Brain microvascular endothelial cell (primary cell): ENCODE data around the gene LCN10.
"Not testable (repeated sequence)": the region's sequence is repeated elsewhere in the genome, so short reads cannot be mapped to it uniquely, and the experiment has no call there.

ENCODE experiments used
- DNase-seq: peaks from one replicate; pipeline ENCODE4 v3.0.0-alpha.2; 2020
- H3K27ac ChIP-seq: fragments of 250-450 bp; sonication (Bioruptor Pico); 2 replicates; pipeline ENCODE4 v1.5.1; 2020; ENCODE audit warnings: mild to moderate bottlenecking, moderate library complexity
- H3K27me3 ChIP-seq: fragments of 250-450 bp; sonication (Bioruptor Pico); replicated peaks from 2 replicates; pipeline ENCODE4 v1.5.1; 2020; ENCODE audit warnings: mild to moderate bottlenecking
- H3K36me3 ChIP-seq: fragments of 250-450 bp; sonication (Bioruptor Pico); replicated peaks from 2 replicates; pipeline ENCODE4 v1.5.1; 2020; ENCODE audit warnings: mild to moderate bottlenecking
- H3K4me3 ChIP-seq: 2 replicates; pipeline ENCODE4 v1.5.1; 2011; ENCODE audit warnings: low read depth, mild to moderate bottlenecking, control low read depth, low read length, moderate library complexity
- in situ Hi-C: cut with HindIII; loops from 2 replicates; pipeline ENCODE4 v1.10.0; 2017; ENCODE audit warnings: low sequenced_read_pairs, low pct_ligation_motif_present
- TF ChIP-seq, protein P1 (sequence below): IDR thresholded peaks from 2 replicates; pipeline ENCODE4 v1.5.1; 2011; ENCODE audit warnings: low read depth, mild to moderate bottlenecking, moderate library complexity, low read length, control low read depth, inconsistent platforms; ENCODE audit errors: missing control alignments

LCN10 gene

DNA sequence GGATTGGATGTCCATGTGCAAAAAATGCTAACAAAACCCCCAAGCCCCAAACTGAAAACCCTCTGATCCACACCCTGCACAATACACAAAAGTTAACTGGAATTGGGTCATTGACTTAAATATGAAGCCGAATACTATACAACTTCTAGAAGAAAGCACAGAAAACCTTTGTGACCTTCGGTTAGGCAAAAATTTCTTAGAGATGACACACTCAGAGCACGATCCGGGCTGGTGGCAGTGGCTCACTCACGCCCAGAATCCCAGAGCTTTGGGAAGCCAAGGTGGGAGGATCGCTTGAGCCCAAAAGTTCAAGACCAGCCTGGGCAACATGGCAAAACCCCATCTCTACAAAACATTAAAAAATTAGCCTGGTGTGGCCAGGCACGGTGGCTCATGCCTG, 32.2 kb downstream of the LCN10 start:
- Histone ChIP-seq H3K36me3 (no peaks in the 10 kb centered on the region), H3K27me3 (no peaks in the 10 kb centered on the region), H3K4me3 (no peak overlapping the region), H3K27ac (no peak overlapping the region)
- in situ Hi-C loops: no loop called here
- TF ChIP-seq, protein P1, sequence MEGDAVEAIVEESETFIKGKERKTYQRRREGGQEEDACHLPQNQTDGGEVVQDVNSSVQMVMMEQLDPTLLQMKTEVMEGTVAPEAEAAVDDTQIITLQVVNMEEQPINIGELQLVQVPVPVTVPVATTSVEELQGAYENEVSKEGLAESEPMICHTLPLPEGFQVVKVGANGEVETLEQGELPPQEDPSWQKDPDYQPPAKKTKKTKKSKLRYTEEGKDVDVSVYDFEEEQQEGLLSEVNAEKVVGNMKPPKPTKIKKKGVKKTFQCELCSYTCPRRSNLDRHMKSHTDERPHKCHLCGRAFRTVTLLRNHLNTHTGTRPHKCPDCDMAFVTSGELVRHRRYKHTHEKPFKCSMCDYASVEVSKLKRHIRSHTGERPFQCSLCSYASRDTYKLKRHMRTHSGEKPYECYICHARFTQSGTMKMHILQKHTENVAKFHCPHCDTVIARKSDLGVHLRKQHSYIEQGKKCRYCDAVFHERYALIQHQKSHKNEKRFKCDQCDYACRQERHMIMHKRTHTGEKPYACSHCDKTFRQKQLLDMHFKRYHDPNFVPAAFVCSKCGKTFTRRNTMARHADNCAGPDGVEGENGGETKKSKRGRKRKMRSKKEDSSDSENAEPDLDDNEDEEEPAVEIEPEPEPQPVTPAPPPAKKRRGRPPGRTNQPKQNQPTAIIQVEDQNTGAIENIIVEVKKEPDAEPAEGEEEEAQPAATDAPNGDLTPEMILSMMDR: no peak
- no peak for DNase-seq

DNA sequence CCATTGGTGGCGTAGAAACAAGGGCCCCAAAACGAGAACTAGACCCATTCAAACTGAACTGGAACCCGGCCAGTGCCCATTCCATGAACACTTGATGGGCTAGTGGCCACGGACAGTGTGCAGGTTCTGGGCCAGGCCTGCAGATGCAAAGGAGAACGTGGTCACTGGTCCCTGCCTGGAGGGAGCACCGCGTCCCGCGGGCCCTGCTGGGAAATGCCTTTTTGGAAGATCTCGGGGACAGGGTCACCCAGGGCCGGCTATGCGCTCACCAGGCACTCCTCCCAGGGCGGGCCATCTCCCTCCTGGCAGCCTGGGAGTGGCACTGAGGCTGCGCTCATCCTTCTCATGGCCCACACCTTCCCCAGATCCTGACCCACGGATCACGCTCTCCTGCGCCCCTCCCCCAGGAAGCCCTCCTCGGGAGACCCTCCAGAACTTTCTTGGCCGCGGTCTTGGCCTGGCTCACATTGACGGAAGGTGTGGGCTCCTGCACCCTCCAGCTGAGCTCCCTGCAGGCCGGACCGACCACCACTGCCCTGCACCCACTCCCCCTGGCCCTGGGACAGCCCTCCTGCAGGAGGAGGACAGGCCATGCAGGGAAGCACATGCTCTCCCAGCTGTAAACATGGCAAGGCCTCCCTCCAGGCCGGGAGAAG, 33.2 kb downstream of the LCN10 start:
- Histone ChIP-seq H3K27ac (no peak overlapping the region), H3K27me3 (no peaks in the 10 kb centered on the region), H3K4me3 (no peak overlapping the region), H3K36me3 (no peaks in the 10 kb centered on the region)
- TF ChIP-seq, protein P1: no peak
- DNase-seq: no peak
- in situ Hi-C loops: no loop called here

DNA sequence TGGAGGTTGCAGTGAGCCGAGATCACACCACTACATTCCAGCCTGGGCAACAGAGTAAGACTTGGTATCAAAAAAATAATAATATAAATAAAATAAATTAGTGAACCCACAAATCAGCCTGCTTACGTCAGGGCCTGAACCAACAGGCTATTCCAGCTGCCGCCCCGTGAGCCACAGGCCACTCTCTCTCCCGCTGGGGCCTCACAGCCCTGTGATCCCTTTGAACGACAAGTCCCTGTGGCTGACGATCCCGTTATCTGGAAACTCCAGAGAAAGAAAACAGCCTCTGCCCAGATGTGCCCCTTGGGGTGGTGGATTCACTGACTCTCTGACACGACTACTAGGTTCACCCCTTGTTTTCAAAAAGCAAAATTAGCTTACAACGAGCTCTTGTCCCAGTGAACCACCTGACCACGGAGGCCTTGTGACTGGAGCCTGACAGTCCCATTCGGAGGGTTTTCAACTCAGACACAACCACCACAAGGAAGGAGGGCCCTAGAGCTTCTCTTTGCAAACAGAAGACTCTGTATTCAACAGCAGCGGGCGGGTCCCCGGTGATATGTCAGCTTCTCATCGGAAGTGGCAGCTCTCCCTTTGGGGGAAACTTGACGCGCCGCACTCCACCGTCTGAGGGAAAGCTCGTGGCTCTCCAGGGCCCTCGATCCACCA, 34.8 kb downstream of the LCN10 start:
- Histone ChIP-seq H3K4me3 (no peak overlapping the region), H3K27ac (no peak overlapping the region), H3K27me3 (no peaks in the 10 kb centered on the region), H3K36me3 (no peaks in the 10 kb centered on the region)
- no peak for DNase-seq
- TF ChIP-seq, protein P1: no peak
- in situ Hi-C loops: no loop called here

DNA sequence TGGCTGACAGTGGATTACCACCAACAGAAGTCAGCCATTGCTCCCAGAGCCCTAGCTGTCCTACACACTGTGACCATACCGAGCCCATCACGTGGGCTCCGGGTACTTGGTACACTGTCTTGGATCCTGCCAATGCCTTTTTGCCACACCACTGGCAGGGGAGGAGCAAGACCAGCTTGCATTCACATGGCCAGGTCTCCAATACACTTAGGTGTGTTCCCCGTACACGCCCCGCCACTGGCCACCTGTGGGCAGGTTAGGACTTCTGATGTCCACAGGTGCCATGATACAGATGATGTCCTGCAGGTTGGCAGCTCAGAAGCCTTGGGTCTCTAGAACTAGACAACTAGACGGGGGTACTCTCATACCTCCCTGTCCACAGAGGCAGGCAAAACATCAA, 35.7 kb downstream of the LCN10 start:
- TF ChIP-seq, protein P1: no peak
- Histone ChIP-seq H3K36me3 (no peaks in the 10 kb centered on the region), H3K27ac (no peak overlapping the region), H3K4me3 (no peak overlapping the region), H3K27me3 (no peaks in the 10 kb centered on the region)
- in situ Hi-C loops: no loop called here
- no peak for DNase-seq

DNA sequence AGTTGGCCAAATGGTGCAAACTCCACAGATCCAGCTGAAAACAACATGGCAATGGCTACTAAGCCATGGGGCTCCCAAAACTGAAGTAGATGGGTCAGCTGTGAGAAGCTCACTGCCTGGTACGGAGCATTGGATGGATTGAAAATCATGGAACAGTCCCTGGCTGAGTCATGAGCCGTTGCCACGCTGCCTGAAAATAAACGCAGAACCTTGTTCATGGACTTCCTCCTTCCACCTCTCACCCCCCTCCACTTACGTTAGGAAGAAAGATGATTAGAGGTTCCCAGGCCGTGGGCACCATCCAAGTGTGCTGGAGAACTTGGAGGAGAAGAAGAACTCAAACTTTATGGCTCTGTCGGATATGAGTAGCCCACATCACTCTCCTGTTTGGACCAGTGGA, 37.2 kb downstream of the LCN10 start:
- H3K27me3 ChIP-seq: peaks cover 9% of the 10 kb centered on the region
- DNase-seq: no peak
- in situ Hi-C loops: no loop called here
- TF ChIP-seq, protein P1: no peak
- H3K4me3 ChIP-seq: no peak overlapping the region
- no peak overlapping the region for H3K27ac ChIP-seq
- no peaks in the 10 kb centered on the region for H3K36me3 ChIP-seq

DNA sequence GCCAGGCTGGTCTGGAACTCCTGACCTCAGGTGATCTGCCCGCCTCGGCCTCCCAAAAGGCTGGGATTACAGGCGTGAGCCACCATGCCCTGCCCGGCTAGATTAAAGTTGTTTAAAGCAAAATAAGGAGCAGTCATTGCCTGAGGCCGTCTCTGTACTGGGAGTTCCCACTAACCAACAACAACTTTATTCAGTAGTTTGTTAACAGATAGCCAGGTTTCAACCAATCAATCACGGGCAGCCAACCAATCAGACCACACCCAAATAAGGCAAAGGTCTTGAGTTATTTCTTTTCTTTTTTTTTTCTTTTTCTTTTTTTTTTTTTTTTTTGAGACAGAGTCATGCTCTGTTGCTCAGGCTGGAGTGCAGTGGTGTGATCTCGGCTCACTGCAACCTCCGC, 38.0 kb downstream of the LCN10 start:
- H3K27ac ChIP-seq, H3K27me3 ChIP-seq, DNase-seq, H3K4me3 ChIP-seq, H3K36me3 ChIP-seq, in situ Hi-C loops: not testable (repeated sequence)
